Stimulated activated naive CD8-positive, alpha-beta T cell treated with anti-CD3 and anti-CD28 coated beads, Interleukin-15, Interleukin-2, amounts not matched to agents 100 U/mL and 50 U/mL, for 24 hours (primary cell): ENCODE data around the gene BLOC1S1.
"Not testable (repeated sequence)": the region's sequence is repeated elsewhere in the genome, so short reads cannot be mapped to it uniquely, and the experiment has no call there.

Experiments used
- ATAC-seq: fragments of 150-1000 bp; cut with Tn5 transposase; one replicate; pipeline ENCODE4 v1.10.0; 2021
- DNase-seq: peaks from one replicate; pipeline ENCODE4 v3.0.0; 2021

BLOC1S1 gene

GRCh38 chr12:55745361-55746173 lies 29.7 kb downstream of the BLOC1S1 start:
- no peak for DNase-seq
- no peak for ATAC-seq

DNA sequence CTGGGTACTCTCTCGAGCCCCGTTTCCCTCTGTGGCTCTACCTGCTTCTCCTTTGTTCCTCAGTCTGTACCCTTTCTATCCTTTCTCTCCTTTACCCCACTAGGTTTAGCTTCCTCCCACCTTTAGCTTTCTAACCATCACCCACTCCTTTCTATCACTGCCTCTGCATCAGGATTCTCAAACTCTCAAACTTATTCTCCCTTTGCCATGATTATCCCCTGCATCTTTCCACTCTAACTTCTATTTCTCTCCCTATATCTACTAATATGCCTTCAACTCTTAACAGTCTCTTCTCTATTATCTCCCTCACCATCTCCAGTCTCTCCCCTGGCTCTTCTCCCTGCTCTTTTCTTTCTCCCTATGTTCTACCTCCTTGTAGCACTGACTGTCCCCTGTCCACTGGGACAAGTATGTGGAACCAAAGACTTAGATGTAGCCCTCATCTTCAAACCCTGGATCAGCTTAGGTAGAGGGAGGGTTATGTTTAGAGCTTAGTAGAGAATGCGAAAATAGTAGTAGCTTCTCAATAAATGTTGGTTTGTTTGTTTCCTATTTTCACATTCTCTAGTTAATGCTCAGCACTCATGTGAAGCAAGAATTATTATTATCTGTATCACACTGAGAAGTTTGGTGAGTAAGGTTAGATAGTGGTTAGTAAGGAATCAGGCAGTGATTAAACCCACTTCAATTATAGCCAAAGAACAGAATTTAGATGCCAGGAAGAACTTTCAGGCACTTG lies 30.5 kb downstream of the BLOC1S1 start:
- ATAC-seq (no peak), DNase-seq (no peak)

GRCh38 chr12:55746913-55747231 lies 31.0 kb downstream of the BLOC1S1 start:
- no peak for ATAC-seq
- DNase-seq: no peak

DNA sequence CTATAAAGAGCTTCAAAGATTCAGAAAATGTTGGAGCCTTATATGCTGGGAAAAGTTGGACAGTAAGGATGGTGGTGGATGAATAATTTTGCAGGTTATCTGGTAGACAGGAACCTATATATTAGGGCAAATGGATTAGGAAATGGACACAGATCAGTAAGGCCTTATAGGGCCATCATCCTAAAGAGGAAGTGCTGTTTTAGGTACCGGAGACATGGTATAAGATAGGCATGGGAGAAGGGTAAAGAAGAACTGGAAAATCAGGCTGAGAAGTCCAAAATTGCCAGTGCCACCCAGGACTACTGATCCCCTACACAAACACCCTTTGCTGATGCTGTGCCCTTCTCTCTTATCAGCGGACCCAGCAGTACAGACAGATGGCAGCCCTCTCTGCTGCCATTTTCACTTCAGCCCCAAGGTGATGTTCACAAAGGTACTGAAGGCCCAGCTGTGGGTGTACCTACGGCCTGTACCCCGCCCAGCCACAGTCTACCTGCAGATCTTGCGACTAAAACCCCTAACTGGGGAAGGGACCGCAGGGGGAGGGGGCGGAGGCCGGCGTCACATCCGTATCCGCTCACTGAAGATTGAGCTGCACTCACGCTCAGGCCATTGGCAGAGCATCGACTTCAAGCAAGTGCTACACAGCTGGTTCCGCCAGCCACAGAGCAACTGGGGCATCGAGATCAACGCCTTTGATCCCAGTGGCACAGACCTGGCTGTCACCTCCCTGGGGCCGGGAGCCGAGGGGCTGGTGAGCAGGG lies 32.6 kb downstream of the BLOC1S1 start:
- DNase-seq: no peak
- no peak for ATAC-seq

DNA sequence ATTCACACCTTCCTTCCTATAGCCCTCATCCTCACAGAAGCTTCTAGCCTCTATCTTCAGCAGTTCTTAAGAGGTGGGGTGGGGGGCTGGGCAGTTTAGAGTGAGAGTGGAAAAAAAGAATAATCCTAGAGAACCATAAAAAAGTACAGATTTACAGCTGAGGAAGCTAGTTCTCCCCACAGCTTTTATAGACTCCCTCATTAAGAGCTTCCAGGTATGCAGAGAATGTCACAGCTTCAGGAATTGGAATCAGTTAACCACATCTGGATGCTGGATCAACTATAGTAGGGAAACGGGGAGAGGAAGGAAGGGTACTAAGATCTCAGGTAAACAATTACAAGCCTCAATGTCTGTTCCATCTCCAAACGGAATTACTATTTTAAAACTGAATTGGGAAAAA lies 39.4 kb downstream of the BLOC1S1 start:
- DNase-seq (no peak), ATAC-seq (no peak)

GRCh38 chr12:55757701-55758100 lies 41.9 kb downstream of the BLOC1S1 start:
- DNase-seq (no peak), ATAC-seq (no peak)

DNA sequence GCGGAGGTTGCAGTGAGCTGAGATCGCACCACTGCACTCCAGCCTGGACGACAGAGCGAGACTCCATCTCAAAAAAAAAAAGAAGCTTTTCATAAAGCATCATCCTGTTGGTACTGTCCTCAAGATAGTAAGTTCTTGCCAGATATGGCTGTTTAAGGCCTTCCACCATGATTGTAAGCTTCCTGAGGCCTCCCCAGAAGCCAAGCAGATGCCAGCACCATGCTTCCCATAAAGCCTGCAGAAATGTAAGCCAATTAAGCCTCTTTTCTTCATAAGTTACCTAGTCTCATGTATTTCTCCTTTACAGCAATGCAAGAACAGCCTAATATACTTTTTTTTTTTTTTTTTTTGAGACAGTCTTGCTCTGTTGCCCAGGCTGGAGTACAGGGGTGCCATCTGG lies 42.7 kb downstream of the BLOC1S1 start:
- not testable (repeated sequence) for ATAC-seq, DNase-seq

DNA sequence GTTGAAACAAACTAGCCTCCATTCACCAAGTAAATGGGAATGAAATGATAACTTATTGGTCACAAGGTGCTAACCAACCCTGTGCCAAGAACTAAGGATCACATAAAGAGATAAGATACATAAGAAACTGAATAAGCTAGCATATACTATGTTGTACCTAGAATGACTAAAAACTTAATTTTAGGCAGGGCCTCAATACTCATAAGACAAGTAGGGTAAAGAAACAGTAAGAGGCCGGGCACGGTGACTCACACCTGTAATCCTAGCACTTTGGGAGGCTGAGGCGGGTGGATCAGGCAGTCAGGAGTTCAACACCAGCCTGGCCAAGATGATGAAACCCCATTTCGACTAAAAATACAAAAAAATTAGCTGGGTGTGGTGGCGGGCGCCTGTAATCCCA lies 44.8 kb downstream of the BLOC1S1 start:
- peak; percentile 75 for ATAC-seq
- DNase-seq: no peak

DNA sequence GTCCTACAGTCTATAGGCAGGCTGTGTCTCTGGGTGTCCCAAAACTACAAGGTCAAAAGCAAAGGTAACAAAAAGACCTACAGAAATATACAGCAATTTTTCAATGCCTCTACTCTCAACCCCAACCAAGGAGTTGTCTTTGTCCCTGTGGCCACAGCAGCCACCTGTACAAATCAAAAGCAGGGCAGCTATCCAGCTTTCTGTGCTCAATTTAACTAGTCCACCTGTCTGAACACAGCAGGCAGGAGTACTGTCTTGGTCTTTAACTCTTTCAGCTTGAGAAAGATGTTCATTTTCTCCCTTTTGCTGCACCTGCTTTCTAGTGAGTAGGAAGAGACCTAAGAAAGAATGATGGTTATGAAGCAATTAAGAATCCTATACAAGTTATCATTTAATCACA lies 46.8 kb downstream of the BLOC1S1 start:
- ATAC-seq (no peak), DNase-seq (no peak)

DNA sequence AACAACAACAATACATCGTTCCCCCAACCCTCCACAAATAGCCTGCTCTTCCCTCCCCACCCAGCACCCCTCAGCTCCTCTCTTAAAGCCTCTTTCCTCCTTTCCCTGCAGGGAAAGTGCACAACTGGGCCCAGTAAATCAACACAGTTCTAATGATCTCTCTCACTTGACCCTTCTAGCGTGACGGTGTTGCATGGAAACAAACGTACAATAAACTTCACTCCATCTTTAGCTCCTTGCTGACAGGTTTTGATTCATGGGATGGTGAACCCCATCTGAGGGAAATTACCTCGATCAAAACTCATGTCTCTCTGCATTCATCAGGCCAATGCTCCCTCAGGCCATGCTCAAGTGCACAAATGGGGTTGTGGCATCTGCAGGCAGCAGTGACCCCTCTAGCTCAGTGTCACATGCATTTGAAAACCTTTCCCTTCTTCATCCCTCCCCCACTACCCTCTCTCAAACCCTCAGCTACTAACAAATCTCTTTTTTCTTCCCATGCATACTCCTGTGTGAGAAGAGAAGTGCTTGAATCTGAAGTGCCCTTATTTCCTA lies 50.0 kb downstream of the BLOC1S1 start:
- no peak for DNase-seq
- no peak for ATAC-seq

DNA sequence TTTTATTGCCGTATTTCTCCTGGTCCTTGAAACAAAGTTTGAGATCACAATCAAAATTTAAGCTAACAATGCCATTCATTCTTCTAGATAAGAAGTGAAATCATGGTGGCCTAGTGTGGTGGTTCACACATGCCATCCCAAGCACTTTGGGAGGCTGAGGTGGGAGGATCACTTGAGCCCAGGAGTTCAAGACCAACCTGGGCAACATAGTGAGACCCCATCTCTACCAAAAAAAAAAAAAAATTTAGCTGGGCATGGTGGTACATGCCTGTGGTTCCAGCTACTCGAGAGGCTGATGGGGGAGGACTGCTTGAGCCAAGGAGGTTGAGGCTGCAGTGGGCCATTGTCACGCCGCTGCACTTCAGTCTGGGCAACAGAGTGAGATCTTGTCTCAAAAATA lies 51.3 kb downstream of the BLOC1S1 start:
- ATAC-seq (no peak), DNase-seq (no peak)
